Glomerular visceral epithelial cell (primary cell): ENCODE results near the gene NANOGP8.
A peak's percentile ranks its signal among the peaks of the same experiment; 100 is the strongest.
"Not testable (repeated sequence)": the region's sequence is repeated elsewhere in the genome, so short reads cannot be mapped to it uniquely, and the experiment has no call there.

ENCODE experiments used
- DNase-seq: peaks from one replicate; pipeline ENCODE4 v3.0.0-alpha.2; 2016; ENCODE audit errors: extremely low spot score

The NANOGP8 gene

GRCh38 chr15:35085176-35085919, at the start of gene NANOGP8:
Gene NANOGP8 (minus strand): TSS chr15:35085295. CDS start chr15:35085110, 185 bp downstream.
- DNase-seq: not testable (repeated sequence)

DNA sequence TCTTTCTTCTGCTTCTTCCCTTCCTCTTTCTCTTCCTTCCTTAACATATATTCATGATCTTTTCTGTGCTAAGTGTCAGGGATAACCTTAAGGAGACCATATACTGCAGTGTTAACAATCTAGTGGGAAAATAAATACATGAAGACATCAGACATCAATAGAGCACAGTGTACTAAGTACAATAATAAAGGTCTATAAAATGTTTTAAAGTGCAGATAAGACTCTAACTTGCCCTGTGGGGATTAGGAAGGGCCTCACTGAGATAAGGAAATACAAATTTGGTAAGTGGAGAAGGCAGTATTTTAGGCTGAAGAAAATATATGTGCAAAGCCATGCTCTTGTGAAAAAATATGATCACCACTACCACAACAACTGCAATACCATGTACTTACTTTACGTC, 49.2 kb upstream of the NANOGP8 start:
- no peak for DNase-seq

DNA sequence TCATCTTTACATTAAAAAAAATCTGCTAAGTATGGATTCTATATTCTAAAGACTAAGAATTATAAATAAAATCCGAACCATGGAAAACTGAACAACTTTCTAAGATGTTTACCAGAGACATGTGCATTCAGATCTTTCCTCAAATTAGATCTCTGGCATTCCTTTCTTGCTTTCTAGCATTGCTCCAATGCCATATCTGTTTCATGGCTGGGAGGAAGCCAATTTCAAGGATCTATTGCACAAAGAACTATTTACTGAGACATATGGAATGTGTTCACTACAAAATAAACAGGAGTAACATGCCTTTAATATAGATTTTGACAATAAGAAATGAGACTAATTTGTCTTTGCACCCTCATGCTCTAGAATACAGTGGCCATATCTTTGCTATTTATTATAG, 45.1 kb upstream of the NANOGP8 start:
- DNase-seq: no peak

- no peak for DNase-seq
Observed at GRCh38 chr15:35129361-35129760, 44.3 kb upstream of the NANOGP8 start.

- DNase-seq: no peak
Observed at GRCh38 chr15:35127717-35128116, 42.6 kb upstream of the NANOGP8 start.

- no peak for DNase-seq
Observed at GRCh38 chr15:35126236-35126635, 41.1 kb upstream of the NANOGP8 start.

GRCh38 chr15:35123743-35124142, 38.6 kb upstream of the NANOGP8 start:
- DNase-seq: no peak

DNA sequence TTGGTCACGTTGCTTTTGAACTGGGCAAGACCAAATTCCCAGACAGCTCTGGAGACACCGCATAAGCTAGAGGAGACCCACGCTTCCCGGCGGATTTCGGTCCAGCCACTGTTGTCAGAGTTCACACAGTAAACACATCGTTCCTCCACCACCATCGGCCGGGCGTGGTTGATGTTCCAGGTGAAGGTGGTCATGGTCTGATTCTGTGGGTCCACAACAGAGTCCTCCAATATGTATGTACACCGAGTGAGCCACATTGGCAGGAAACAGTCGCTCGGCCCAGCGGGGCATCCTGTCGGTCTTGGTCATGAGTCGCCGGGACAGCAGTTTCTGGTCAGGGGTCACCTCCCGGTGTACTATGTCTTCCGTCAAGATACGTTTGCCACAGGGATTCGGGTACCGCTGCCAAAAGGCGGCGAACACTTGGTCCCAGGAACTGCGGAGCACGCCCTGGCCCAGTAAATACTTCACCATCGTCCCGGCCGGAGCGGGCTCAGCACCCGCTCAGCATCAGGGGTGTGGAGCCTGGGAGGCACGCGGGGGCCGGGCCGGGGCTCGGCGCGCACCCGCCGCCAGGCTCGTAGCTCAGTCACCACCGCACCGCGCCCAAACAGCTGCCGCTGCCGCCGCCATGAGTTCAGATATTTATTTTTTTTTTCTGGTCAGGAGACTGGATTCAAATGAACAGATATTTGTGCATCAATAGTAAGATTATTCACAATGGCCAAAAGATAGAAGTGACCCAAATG, 36.7 kb upstream of the NANOGP8 start:
- no peak for DNase-seq

GRCh38 chr15:35120173-35120572, 35.1 kb upstream of the NANOGP8 start:
- no peak for DNase-seq

GRCh38 chr15:35118960-35119359, 33.9 kb upstream of the NANOGP8 start:
- no peak for DNase-seq

GRCh38 chr15:35117543-35118265, 32.6 kb upstream of the NANOGP8 start:
- DNase-seq: no peak

DNA sequence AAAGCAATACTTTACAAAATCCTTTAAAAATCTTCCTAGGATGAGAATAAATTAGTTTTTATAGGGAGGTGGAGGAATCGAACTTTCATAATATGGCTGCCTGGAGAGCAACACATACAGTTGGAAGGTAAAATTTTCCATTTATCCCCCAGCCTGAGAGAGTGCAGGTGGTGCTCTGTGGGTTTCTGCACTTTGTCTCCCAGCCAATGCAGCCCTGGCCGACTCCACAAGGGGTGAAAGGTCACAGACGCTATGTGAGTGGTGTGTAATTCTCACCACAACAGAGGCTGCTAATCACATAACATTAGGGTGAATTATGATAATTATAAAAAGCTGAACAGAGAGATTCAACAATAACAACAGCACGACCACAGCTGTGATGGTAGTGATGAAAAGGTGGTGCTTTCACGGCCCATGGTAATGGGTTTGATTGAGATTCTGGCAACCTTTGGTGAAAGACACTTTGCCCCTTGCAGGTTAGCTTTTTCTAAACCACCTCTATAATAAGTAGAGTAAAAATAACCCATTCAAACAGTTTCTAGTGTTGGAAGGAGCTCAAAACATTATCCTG, 30.1 kb upstream of the NANOGP8 start:
- peak; percentile 1 for DNase-seq

- DNase-seq: no peak
Observed at GRCh38 chr15:35112346-35112745, 27.3 kb upstream of the NANOGP8 start.

- peak; percentile 7 for DNase-seq
Observed at GRCh38 chr15:35111861-35112260, 26.8 kb upstream of the NANOGP8 start.

DNA sequence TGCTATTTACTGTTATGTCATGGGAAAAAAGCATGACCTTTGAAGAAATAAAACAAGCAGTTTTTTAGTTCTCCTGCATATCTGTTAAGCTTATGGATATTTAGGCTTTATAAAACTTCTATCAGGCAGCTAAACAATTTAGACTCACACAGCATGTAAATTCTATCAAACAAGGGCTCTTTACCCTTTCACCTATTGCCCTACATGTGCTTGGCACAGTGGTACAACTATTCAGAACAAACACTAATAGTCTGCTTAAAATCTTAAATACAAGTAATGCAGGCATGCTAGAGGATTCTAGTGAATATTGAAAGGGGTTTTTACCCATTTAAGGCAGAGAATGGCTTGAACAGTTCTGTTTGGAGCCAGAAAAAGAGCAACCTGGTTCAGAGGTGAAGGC, 23.4 kb upstream of the NANOGP8 start:
- no peak for DNase-seq

DNA sequence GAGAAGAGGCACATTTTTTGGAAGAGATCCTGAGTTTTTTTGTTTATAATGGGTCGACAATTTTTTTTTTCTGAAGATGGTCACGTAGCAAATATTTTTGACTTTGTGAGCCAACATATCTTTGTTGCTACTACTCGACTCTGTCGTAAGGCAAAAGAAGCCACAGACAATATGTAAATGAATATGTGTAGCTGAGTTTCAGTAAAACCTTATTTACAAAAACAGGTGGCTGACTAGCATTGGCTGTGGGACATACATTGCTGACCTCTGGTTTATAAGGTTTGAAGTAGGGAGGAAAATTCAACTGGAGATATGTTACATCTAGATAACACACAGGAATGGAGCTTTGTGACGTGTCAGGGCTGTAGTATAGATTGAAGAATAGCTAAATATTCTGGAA, 22.5 kb upstream of the NANOGP8 start:
- DNase-seq: no peak

GRCh38 chr15:35107122-35107521, 22.0 kb upstream of the NANOGP8 start:
- no peak for DNase-seq

GRCh38 chr15:35104526-35105147, 19.5 kb upstream of the NANOGP8 start:
- DNase-seq: no peak

- DNase-seq: no peak
Observed at GRCh38 chr15:35102186-35102585, 17.1 kb upstream of the NANOGP8 start.

DNA sequence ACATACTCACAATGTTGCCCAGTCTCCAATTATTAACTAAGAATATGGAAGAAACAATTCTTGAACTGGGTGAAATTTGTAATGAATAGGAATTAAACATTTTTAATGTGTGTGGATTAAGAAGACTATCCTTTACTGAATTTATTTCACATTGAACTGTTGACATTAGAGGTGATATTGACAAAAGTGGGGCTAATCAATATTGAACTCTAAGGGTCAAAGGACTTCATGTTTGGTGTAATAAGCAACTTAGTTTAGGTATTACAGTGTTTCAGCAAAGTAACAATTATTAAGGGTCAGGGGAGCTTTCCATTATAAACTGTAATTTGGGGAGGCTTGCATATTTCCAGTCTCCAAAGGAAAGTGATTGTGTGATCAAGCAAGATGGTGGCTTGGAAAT, 16.2 kb upstream of the NANOGP8 start:
- no peak for DNase-seq

- DNase-seq: no peak
Observed at GRCh38 chr15:35098737-35099136, 13.6 kb upstream of the NANOGP8 start.

GRCh38 chr15:35095941-35096340, 10.8 kb upstream of the NANOGP8 start:
- no peak for DNase-seq
